NB4 (cell line): ENCODE data around the gene ABCC10.

Source experiments
- DNase-seq: peaks from one replicate; pipeline ENCODE4 v3.0.0; 2010; ENCODE audit warnings: low read depth
- H3K4me3 ChIP-seq: one replicate; pipeline ENCODE4 v1.5.1; 2011; ENCODE audit warnings: mild to moderate bottlenecking, low read depth, low read length, moderate library complexity
- MYC ChIP-seq: IDR thresholded peaks from 2 replicates; pipeline ENCODE4 v1.6.1; 2011; ENCODE audit warnings: low read depth, low read length
- POLR2A ChIP-seq: IDR thresholded peaks from 2 replicates; pipeline ENCODE4 v1.6.1; 2011; ENCODE audit warnings: mild to moderate bottlenecking; ENCODE audit not compliant: insufficient read length; ENCODE audit errors: extremely low read depth
- TF ChIP-seq, protein P1 (sequence below): IDR thresholded peaks from one replicate; pipeline ENCODE4 v1.5.1; 2012; ENCODE audit warnings: low read depth, low read length
- TF ChIP-seq, protein P2 (sequence below): IDR thresholded peaks from 2 replicates; pipeline ENCODE4 v1.6.1; 2011; ENCODE audit warnings: low read depth, low read length

The ABCC10 gene

DNA sequence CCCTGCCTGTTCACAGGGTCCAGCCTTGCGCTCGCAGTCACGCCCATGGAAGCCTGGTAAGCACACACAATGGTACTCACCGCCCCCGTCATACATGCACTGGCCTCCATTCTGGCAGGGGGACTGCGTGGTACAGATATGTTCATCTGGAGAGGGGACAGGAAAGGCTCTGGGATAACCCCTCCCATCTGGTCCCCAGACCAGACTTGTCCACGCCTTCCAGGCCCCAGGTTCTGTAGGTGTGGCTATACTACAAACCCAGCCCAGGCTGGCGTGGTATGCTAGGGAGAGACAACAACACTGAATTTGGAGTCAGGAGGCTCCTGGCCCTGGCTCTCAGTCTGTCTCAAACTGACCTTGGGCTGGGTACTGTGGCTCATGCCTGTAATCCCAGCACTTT is 24.6 kb downstream of the ABCC10 start:
- TF ChIP-seq POLR2A (no peak), MYC (no peak)
- TF ChIP-seq, protein P1, sequence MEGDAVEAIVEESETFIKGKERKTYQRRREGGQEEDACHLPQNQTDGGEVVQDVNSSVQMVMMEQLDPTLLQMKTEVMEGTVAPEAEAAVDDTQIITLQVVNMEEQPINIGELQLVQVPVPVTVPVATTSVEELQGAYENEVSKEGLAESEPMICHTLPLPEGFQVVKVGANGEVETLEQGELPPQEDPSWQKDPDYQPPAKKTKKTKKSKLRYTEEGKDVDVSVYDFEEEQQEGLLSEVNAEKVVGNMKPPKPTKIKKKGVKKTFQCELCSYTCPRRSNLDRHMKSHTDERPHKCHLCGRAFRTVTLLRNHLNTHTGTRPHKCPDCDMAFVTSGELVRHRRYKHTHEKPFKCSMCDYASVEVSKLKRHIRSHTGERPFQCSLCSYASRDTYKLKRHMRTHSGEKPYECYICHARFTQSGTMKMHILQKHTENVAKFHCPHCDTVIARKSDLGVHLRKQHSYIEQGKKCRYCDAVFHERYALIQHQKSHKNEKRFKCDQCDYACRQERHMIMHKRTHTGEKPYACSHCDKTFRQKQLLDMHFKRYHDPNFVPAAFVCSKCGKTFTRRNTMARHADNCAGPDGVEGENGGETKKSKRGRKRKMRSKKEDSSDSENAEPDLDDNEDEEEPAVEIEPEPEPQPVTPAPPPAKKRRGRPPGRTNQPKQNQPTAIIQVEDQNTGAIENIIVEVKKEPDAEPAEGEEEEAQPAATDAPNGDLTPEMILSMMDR = no peak
- TF ChIP-seq, protein P2, sequence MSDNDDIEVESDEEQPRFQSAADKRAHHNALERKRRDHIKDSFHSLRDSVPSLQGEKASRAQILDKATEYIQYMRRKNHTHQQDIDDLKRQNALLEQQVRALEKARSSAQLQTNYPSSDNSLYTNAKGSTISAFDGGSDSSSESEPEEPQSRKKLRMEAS = no peak
- H3K4me3 ChIP-seq = no peak overlapping the region
- DNase-seq = no peak

DNA sequence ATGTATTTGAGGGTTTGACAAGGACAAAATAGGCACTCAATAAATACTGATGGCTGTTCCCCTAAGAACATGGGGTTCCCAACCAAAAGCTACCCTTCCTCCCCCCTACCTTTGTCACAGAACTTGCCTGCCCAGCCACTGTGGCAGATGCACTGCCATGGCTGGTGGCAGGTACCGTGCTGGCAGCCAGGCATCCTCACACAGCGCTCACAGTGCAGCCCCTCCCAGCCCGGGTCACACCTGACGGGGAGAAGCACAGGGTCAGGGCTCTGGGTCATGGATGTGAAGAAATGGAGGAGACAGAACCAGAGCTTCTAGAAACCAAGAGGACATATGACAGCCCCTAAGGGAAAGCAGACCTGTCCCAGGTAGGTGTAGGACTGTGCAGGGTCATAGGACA is 25.6 kb downstream of the ABCC10 start:
- TF ChIP-seq POLR2A = no peak
- TF ChIP-seq, protein P1 = no peak
- TF ChIP-seq MYC = no peak
- TF ChIP-seq, protein P2 = no peak
- no peak overlapping the region for H3K4me3 ChIP-seq
- DNase-seq = no peak

DNA sequence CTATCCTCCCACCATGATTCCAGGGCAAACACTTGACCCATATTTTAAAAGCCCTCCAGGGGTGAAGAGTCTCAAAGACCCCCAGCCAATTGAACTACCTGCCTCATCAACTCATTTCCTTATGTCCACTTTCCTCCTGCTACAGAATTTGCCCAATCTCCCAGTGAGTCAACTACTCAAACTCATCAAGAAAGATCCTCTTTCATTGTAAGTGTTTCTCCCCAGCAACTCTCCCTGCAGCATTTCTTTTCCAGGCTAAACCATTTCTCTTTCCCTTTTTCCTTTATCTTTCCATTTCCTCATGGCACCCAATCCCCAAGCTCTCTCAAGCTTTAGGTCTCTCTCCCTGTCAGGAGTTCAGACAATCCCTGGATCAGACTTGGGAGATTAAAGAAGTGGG is 26.5 kb downstream of the ABCC10 start:
- TF ChIP-seq MYC = no peak
- TF ChIP-seq, protein P1 = no peak
- TF ChIP-seq POLR2A = no peak
- TF ChIP-seq, protein P2 = no peak
- DNase-seq = no peak
- no peak overlapping the region for H3K4me3 ChIP-seq

DNA sequence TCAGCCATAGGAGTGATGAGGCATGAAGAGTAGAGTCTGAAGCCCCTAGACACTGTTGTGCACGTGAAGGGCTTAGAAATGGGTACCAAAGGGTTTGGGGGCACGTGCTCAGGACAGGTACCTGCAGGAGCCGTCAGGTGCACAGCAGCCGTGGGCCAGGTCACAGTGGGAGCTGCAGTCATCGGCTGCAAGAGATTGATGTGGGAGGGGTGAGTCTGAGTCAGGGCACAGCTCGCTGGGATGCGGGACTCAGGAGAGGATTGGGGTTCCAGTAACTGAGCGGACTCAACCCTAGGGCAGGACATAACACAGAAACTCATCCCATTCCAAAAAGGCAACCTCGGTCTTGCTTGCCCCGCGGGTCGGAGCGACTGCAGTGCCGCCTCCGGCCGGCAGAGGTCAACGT is 27.0 kb downstream of the ABCC10 start:
- TF ChIP-seq MYC = no peak
- TF ChIP-seq, protein P1 = peak; percentile 90
- TF ChIP-seq, protein P2 = no peak
- no peak for TF ChIP-seq POLR2A
- no peak for DNase-seq
- no peak overlapping the region for H3K4me3 ChIP-seq

DNA sequence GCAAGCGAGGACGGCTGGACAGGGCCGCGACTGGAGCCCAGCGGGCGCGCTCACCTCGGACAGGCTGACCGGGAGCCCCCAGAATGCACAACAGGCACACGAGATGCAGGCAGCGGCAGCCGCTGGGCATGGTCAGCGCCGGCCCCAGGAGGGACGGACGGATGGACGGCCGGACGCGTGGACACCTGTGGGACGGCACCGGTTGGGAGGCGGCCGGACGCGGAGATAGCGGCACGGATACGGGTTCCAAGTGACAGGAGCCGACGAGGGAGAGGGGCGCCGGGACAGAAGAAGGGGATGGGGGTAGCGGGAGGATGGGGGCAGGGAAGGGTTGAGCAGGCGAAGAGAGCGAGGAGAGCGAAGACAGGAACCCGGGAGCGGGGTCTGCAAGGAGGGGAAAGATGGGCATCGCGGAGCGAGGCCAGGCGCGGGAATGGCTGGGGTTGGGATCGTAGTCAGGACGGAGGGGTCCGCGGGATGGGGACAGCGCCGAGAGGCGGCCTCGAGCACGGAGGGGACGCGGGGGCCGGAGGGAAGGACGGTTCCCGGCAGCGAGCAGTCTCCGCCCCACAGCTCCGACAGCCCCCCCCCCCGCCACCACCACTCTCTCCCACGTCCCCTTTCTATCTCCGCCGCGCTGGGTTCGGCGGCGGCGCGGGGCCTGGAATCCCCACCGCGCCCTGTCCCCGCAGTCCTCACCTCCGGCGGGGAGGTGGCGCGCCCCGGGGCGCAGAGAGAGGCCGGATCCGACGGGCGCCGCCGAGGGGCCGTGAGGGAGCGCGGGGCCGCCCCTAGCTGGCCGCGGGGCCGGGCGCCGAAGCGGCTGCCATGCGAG is 27.6 kb downstream of the ABCC10 start:
- TF ChIP-seq, protein P1 = no peak
- TF ChIP-seq MYC (no peak), POLR2A (no peak)
- TF ChIP-seq, protein P2 = no peak
- no peak overlapping the region for H3K4me3 ChIP-seq
- DNase-seq = peak; percentile 78
